Measurements from ENCODE around the gene CDKAL1.
A peak's percentile ranks its signal among the peaks of the same experiment; 100 is the strongest.

Gene CDKAL1

GRCh38 chr6:20554326-20554725 lies 20.1 kb downstream of the CDKAL1 start:
- no peak overlapping the region for H3K4me3 ChIP-seq (ENCODE audit: severe bottlenecking)
- no peaks in the 10 kb centered on the region for H3K9me3 ChIP-seq (ENCODE audit: severe bottlenecking)
- no peaks in the 10 kb centered on the region for H3K27me3 ChIP-seq (ENCODE audit: insufficient read depth, poor library complexity, severe bottlenecking)
- no peak overlapping the region for H3K27ac ChIP-seq (ENCODE audit: poor library complexity, severe bottlenecking)
- H3K4me1 ChIP-seq (ENCODE audit: insufficient read depth, poor library complexity, severe bottlenecking), result no peaks in the 10 kb centered on the region
- no peak for ATAC-seq (ENCODE audit: low read depth)
- DNase-seq (ENCODE audit: low spot score), result no peak
- peaks cover 34% of the 10 kb centered on the region for H3K36me3 ChIP-seq (ENCODE audit: low read depth)
- TF ChIP-seq CTCF (IDR thresholded peaks at IDR 0.05; ENCODE audit: poor library complexity, severe bottlenecking), result no peak

- ATAC-seq (ENCODE audit: low read depth), result no peak
- peaks cover 32% of the 10 kb centered on the region for H3K36me3 ChIP-seq (ENCODE audit: low read depth)
- H3K27ac ChIP-seq (ENCODE audit: poor library complexity, severe bottlenecking), result no peak overlapping the region
- H3K4me3 ChIP-seq (ENCODE audit: severe bottlenecking), result no peak overlapping the region
- no peaks in the 10 kb centered on the region for H3K9me3 ChIP-seq (ENCODE audit: severe bottlenecking)
- no peak for TF ChIP-seq CTCF (IDR thresholded peaks at IDR 0.05; ENCODE audit: poor library complexity, severe bottlenecking)
- no peaks in the 10 kb centered on the region for H3K4me1 ChIP-seq (ENCODE audit: insufficient read depth, poor library complexity, severe bottlenecking)
- no peaks in the 10 kb centered on the region for H3K27me3 ChIP-seq (ENCODE audit: insufficient read depth, poor library complexity, severe bottlenecking)
- DNase-seq (ENCODE audit: low spot score), result no peak
Measured at GRCh38 chr6:20554817-20555216, 20.6 kb downstream of the CDKAL1 start.

GRCh38 chr6:20559924-20560551 lies 25.8 kb downstream of the CDKAL1 start:
- TF ChIP-seq CTCF (IDR thresholded peaks at IDR 0.05; ENCODE audit: poor library complexity, severe bottlenecking), result peak; percentile 20
- Histone ChIP-seq H3K4me1 (ENCODE audit: insufficient read depth, poor library complexity, severe bottlenecking) (no peaks in the 10 kb centered on the region), H3K9me3 (ENCODE audit: severe bottlenecking) (no peaks in the 10 kb centered on the region), H3K27me3 (ENCODE audit: insufficient read depth, poor library complexity, severe bottlenecking) (no peaks in the 10 kb centered on the region), H3K36me3 (ENCODE audit: low read depth) (peaks cover 5% of the 10 kb centered on the region; the same call in 1 of the 2 replicates), H3K4me3 (ENCODE audit: severe bottlenecking) (no peak overlapping the region), H3K27ac (ENCODE audit: poor library complexity, severe bottlenecking) (no peak overlapping the region)
- no peak for DNase-seq (ENCODE audit: low spot score)
- no peak for ATAC-seq (ENCODE audit: low read depth)

GRCh38 chr6:20563377-20563776 lies 29.1 kb downstream of the CDKAL1 start:
- Histone ChIP-seq H3K4me3 (ENCODE audit: severe bottlenecking) (no peak overlapping the region), H3K36me3 (ENCODE audit: low read depth) (peaks cover 8% of the 10 kb centered on the region), H3K27ac (ENCODE audit: poor library complexity, severe bottlenecking) (no peak overlapping the region), H3K27me3 (ENCODE audit: insufficient read depth, poor library complexity, severe bottlenecking) (no peaks in the 10 kb centered on the region), H3K9me3 (ENCODE audit: severe bottlenecking) (no peaks in the 10 kb centered on the region), H3K4me1 (ENCODE audit: insufficient read depth, poor library complexity, severe bottlenecking) (no peaks in the 10 kb centered on the region)
- TF ChIP-seq CTCF (IDR thresholded peaks at IDR 0.05; ENCODE audit: poor library complexity, severe bottlenecking), result no peak
- ATAC-seq (ENCODE audit: low read depth) (no peak), DNase-seq (ENCODE audit: low spot score) (no peak)

GRCh38 chr6:20564269-20564668 lies 30.0 kb downstream of the CDKAL1 start:
- no peaks in the 10 kb centered on the region for H3K27me3 ChIP-seq (ENCODE audit: insufficient read depth, poor library complexity, severe bottlenecking)
- no peaks in the 10 kb centered on the region for H3K9me3 ChIP-seq (ENCODE audit: severe bottlenecking)
- H3K36me3 ChIP-seq (ENCODE audit: low read depth), result peaks cover 6% of the 10 kb centered on the region
- H3K4me1 ChIP-seq (ENCODE audit: insufficient read depth, poor library complexity, severe bottlenecking), result peaks cover 4% of the 10 kb centered on the region
- no peak overlapping the region for H3K27ac ChIP-seq (ENCODE audit: poor library complexity, severe bottlenecking)
- TF ChIP-seq CTCF (IDR thresholded peaks at IDR 0.05; ENCODE audit: poor library complexity, severe bottlenecking), result peak; percentile 76
- no peak for DNase-seq (ENCODE audit: low spot score)
- no peak overlapping the region for H3K4me3 ChIP-seq (ENCODE audit: severe bottlenecking)
- no peak for ATAC-seq (ENCODE audit: low read depth)
